Tibial nerve (tissue), 4 donors: ENCODE measurements around the gene CACNA1E.

Experiments used
- EP300 ChIP-seq, 2 donors: sonication (generic); formaldehyde crosslinking; IDR thresholded peaks; one replicate each; pipeline ENCODE4 v1.6.1; 2017; ENCODE audit warnings: antibody characterized with exemption in 2 of 2, mild to moderate bottlenecking in 1 of 2
- POLR2A ChIP-seq, 2 donors: fragments of 450-650 bp; IDR thresholded peaks; one replicate each; pipeline ENCODE4 v1.6.1; 2017; ENCODE audit warnings: antibody characterized with exemption in 2 of 2, mild to moderate bottlenecking in 2 of 2, moderate library complexity in 2 of 2
- TF ChIP-seq, protein P1 (sequence below), 5 experiments: fragments of 200-600 bp in 3 of 5; fragments of 450-650 bp in 2 of 5; sonication (generic) in 3 of 5; IDR thresholded peaks; one replicate each; pipeline ENCODE4 v1.5.1; 2016 to 2019; ENCODE audit warnings: antibody characterized with exemption in 5 of 5, mild to moderate bottlenecking in 3 of 5, moderate library complexity in 2 of 5

DNA sequence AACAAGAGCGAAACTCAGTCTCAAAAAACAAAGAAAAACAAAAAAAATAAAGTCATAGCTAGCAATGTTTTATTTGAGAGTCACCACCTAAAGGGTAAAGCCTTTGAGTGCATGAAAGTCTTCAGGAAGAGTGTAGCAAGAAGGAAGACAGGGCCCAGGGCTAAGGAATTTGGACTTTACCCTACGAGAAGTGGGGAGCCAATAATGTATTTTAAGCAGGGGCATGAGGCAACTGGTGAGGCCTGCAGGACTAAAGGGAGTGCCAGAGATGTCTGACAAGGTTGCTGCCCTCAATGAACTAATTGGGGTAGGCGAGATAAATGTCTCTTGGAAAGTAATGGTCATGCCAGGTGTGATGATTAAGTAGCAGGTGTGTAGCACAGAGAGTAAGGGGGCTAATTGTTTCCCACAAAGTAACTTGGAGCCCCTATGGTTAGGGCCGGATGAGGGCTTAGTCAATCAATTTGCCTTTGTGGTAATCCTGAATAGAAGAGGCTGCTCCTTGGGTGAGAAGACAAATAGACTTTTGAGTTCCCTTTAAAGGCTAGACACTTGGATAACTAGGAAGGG, 31.6 kb upstream of the CACNA1E start:
- TF ChIP-seq, protein P1, sequence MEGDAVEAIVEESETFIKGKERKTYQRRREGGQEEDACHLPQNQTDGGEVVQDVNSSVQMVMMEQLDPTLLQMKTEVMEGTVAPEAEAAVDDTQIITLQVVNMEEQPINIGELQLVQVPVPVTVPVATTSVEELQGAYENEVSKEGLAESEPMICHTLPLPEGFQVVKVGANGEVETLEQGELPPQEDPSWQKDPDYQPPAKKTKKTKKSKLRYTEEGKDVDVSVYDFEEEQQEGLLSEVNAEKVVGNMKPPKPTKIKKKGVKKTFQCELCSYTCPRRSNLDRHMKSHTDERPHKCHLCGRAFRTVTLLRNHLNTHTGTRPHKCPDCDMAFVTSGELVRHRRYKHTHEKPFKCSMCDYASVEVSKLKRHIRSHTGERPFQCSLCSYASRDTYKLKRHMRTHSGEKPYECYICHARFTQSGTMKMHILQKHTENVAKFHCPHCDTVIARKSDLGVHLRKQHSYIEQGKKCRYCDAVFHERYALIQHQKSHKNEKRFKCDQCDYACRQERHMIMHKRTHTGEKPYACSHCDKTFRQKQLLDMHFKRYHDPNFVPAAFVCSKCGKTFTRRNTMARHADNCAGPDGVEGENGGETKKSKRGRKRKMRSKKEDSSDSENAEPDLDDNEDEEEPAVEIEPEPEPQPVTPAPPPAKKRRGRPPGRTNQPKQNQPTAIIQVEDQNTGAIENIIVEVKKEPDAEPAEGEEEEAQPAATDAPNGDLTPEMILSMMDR (IDR thresholded peaks at IDR 0.05) = no peak
- TF ChIP-seq EP300 (IDR thresholded peaks at IDR 0.05) = no peak
- TF ChIP-seq POLR2A (IDR thresholded peaks at IDR 0.05) = no peak
